Right lobe of liver (tissue), 6 donors: ENCODE measurements around the gene TBKBP1. TPM values are rescaled to one million over a fixed set of nuclear protein-coding genes. Genes with fewer than 3 reads are reported as not detected.

ENCODE experiments used
- ATAC-seq, 4 donors: fragments of 200-7000 bp; cut with Tn5 transposase; one replicate each; pipeline ENCODE4 v1.9.1; 2020; ENCODE audit warnings: mild to moderate bottlenecking in 4 of 4, moderate library complexity in 4 of 4
- DNase-seq, 3 donors: peaks; one replicate each; pipeline ENCODE4 v3.0.0-alpha.2; 2020
- H3K27ac ChIP-seq, 3 donors: fragments of 200-600 bp; one replicate each; pipeline ENCODE4 v1.8.0; 2022
- H3K27me3 ChIP-seq, 2 donors: fragments of 200-600 bp; one replicate each; pipeline ENCODE4 v1.8.0; 2022
- H3K36me3 ChIP-seq, 4 donors: fragments of 200-600 bp; sonication (generic) in 1 of 4; one replicate each; pipeline versions ENCODE4 v1.5.1 to v1.8.0; 2017 to 2022; ENCODE audit warnings: control low read depth in 1 of 4
- H3K4me1 ChIP-seq, 4 donors: fragments of 200-600 bp; sonication (generic) in 1 of 4; one replicate each; pipeline versions ENCODE4 v1.5.1 to v1.8.0; 2017 to 2022; ENCODE audit warnings: control low read depth in 1 of 4
- H3K4me3 ChIP-seq, 3 donors: fragments of 200-600 bp; one replicate each; pipeline ENCODE4 v1.8.0; 2022
- H3K9me3 ChIP-seq, 4 donors: fragments of 200-600 bp; sonication (generic) in 1 of 4; one replicate each; pipeline versions ENCODE4 v1.5.1 to v1.8.0; 2017 to 2022; ENCODE audit warnings: control low read depth in 1 of 4
- POLR2A ChIP-seq: fragments of 450-650 bp; IDR thresholded peaks from one replicate; pipeline ENCODE4 v1.6.1; 2017; ENCODE audit warnings: antibody characterized with exemption, mild to moderate bottlenecking
- WGBS: methylation state at CpG from one replicate; pipeline ENCODE4 v1.1.6; 2018; ENCODE audit warnings: low coverage, low lambda C conversion rate; ENCODE audit not compliant: insufficient coverage; ENCODE audit errors: missing lambda C conversion rate; 5-methylcytosine and 5-hydroxymethylcytosine counted together
- intact Hi-C, 2 donors: fragments of 100-400 bp; cut with DNase I; formaldehyde crosslinking; loops; one replicate each; pipeline versions ENCODE4 v1.11.2 to v1.14.1; 2022
- total RNA-seq, 6 experiments: library from RNA; depleted of rRNA in 2 of 6; stranded (reverse); fragments of >200 nt in 2 of 6; fragmentation: NEBNext Ultra II Directional in 3 of 6; extraction: Animal tissue kit (Norgen Biotek cat#: 25700) in 3 of 6; gene quantifications; one replicate each; pipeline versions ENCODE4 v1.1.0 to v1.2.4, GENCODE V29; 2016 to 2023
- TF ChIP-seq, protein P1 (sequence below), 4 donors: fragments of 200-600 bp in 3 of 4; fragments of 450-650 bp in 1 of 4; IDR thresholded peaks; one replicate each; pipeline versions ENCODE4 v1.5.1 to v1.8.0; 2016 to 2022; ENCODE audit warnings: antibody characterized with exemption in 4 of 4, mild to moderate bottlenecking in 2 of 4
- donor health status: DM: no; HTN: yes; CAD: no.
- donor health status: DM: no; HTN: no; CAD: no.
- donor health status: DM: no; HTN: no; CAD: no.
- donor health status: DM: no; HTN: yes; CAD: no.
- donor health status: DM: no; HTN: yes; CAD: no.

Gene TBKBP1
- total RNA-seq, 6 experiments from 2014 or later: 1.2 to 3.2 (median 2.2) TPM

DNA sequence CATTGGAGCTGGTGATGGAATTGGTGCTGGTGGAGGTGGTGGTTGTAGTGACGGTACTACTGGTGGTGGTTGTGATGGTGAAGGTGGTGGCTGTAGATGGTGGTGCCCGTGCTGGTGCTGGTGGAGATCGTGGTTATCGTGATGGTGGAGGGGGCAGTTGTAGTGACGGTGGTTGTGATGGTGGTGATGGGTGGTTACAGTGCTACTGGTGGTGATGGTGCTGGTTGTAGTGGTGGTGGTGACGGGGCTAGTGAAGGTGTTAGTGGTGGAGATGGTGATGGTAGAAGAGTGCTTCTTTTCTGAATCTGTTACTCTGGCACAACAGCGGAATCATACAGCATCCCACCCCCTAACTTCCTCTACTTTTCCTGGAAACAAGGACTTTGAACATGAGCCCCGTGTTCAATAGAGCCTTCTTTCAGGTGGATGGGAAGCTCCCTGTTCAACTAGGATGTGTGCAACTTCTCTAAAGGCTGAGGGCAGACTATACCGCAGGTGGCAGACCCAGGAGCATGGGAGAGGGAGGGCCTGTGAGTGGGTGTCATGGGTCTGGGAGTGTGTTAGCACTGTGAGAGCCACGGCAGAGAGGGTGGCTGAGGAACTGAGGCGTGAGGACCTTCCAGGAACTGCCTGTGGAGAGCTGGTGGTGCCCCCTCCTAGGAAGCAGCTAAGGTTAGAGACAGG lies 47.3 kb downstream of the TBKBP1 start:
- ATAC-seq (peak in 1 of 4 donors; percentile 9), DNase-seq (no peak)
- 64% methylated on average over 10 of the region's 11 CpGs for WGBS

DNA sequence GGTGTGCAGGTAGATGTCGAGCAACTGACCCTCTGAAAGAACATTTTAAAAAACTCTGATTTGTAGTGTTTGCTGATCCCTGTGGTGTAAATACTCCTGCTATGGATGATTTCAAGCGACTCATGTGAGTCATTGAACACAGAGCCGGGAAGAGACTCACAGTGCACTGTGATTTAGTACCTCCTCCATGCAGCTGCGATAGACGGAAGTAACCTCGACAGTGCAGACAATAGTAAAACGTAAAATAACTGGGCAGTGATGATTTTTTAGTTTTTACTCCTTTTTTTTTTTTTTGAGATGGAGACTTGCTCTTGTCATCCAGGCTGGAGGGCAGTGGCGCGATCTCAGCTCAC lies 47.8 kb downstream of the TBKBP1 start:
- Histone ChIP-seq H3K36me3 (no peaks in the 10 kb centered on the region), H3K4me1 (no peaks in the 10 kb centered on the region), H3K27me3 (no peaks in the 10 kb centered on the region), H3K9me3 (no peaks in the 10 kb centered on the region), H3K4me3 (no peak overlapping the region), H3K27ac (no peak overlapping the region)
- ATAC-seq (no peak), DNase-seq (no peak)
- no peak for TF ChIP-seq POLR2A
- TF ChIP-seq, protein P1, sequence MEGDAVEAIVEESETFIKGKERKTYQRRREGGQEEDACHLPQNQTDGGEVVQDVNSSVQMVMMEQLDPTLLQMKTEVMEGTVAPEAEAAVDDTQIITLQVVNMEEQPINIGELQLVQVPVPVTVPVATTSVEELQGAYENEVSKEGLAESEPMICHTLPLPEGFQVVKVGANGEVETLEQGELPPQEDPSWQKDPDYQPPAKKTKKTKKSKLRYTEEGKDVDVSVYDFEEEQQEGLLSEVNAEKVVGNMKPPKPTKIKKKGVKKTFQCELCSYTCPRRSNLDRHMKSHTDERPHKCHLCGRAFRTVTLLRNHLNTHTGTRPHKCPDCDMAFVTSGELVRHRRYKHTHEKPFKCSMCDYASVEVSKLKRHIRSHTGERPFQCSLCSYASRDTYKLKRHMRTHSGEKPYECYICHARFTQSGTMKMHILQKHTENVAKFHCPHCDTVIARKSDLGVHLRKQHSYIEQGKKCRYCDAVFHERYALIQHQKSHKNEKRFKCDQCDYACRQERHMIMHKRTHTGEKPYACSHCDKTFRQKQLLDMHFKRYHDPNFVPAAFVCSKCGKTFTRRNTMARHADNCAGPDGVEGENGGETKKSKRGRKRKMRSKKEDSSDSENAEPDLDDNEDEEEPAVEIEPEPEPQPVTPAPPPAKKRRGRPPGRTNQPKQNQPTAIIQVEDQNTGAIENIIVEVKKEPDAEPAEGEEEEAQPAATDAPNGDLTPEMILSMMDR (IDR thresholded peaks at IDR 0.05): no peak
- intact Hi-C loops: no loop called here
- 60% methylated on average over 5 of the region's 9 CpGs for WGBS

More for the DNA sequence above, 47.3 kb downstream of the TBKBP1 start:
- no peaks in the 10 kb centered on the region for H3K36me3 ChIP-seq
- H3K4me1 ChIP-seq: no peaks in the 10 kb centered on the region
- H3K9me3 ChIP-seq: no peaks in the 10 kb centered on the region
- H3K27ac ChIP-seq: no peak overlapping the region
- no peak overlapping the region for H3K4me3 ChIP-seq
- TF ChIP-seq, protein P1 (IDR thresholded peaks at IDR 0.05): no peak
- no peak for TF ChIP-seq POLR2A
- no peaks in the 10 kb centered on the region for H3K27me3 ChIP-seq
- intact Hi-C loops: no loop called here

DNA sequence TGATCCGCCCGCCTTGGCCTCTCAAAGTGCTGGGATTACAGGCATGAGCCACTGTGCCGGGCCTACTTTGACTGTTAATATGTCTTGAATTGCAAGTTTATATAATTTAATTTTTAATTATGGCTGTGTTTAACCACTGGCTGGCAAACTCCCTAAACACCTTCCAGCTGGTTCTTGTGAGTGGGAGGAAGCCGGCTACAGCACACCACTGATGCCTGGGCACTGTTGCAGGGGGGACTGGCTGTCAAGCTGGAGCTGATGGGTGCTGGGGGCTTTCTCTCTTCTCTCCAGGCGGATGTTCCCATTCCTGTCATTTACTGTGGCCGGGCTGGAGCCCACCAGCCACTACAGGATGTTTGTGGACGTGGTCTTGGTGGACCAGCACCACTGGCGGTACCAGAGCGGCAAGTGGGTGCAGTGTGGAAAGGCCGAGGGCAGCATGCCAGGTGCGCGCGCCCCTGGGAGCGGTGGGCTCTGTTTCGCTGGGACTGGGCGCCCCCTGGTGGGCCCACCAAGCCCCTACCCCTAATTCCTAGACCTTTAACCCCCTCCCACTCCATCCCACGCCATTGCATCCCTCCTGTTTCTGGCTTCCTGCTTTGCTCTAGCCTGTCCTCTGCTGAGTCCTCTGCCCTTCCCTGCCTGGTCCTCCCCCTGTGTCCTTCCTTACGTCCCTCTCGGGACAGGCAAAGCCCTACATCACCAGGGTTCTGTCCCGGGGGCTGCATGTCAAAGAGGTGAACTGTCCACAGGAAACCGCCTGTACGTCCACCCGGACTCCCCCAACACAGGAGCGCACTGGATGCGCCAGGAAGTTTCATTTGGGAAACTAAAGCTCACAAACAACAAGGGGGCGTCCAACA lies 48.6 kb downstream of the TBKBP1 start:
- Histone ChIP-seq H3K4me3 (no peak overlapping the region), H3K9me3 (no peaks in the 10 kb centered on the region), H3K27me3 (no peaks in the 10 kb centered on the region), H3K4me1 (no peaks in the 10 kb centered on the region), H3K27ac (no peak overlapping the region), H3K36me3 (no peaks in the 10 kb centered on the region)
- WGBS: 39% methylated on average over 12 of the region's 26 CpGs
- intact Hi-C loops: no loop called here
- no peak for TF ChIP-seq POLR2A
- TF ChIP-seq, protein P1 (IDR thresholded peaks at IDR 0.05): peak in 2 of 4 donors; percentile 5 to 25
- no peak for DNase-seq
- peak in 1 of 4 donors; percentile 11 for ATAC-seq

DNA sequence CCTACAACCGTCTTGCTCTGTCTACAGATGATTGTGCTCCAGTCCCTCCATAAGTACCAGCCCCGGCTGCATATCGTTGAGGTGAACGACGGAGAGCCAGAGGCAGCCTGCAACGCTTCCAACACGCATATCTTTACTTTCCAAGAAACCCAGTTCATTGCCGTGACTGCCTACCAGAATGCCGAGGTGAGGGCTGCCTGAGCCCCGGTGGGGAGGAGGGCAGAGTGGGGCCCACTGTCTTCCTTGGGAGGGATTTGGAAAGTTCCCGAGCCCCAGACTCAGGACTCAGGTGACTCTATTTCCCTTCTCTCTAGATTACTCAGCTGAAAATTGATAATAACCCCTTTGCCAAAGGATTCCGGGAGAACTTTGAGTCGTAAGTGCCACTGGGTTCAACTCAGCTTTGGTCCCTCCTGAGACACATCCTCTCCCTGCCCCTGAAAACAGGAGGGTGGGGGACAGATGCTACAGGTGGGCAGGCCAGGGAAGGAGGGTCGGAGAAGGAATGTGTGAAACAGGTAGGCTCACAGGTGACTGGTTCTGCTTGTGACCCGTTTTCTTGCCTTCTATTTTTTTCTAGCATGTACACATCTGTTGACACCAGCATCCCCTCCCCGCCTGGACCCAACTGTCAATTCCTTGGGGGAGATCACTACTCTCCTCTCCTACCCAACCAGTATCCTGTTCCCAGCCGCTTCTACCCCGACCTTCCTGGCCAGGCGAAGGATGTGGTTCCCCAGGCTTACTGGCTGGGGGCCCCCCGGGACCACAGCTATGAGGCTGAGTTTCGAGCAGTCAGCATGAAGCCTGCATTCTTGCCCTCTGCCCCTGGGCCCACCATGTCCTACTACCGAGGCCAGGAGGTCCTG lies 50.4 kb downstream of the TBKBP1 start:
- Histone ChIP-seq H3K4me3 (no peak overlapping the region), H3K4me1 (no peaks in the 10 kb centered on the region), H3K9me3 (no peaks in the 10 kb centered on the region), H3K27ac (no peak overlapping the region), H3K36me3 (no peaks in the 10 kb centered on the region), H3K27me3 (no peaks in the 10 kb centered on the region)
- no peak for DNase-seq
- ATAC-seq: peak in 1 of 4 donors; percentile 24
- WGBS: 39% methylated on average over 9 of the region's 22 CpGs
- TF ChIP-seq, protein P1 (IDR thresholded peaks at IDR 0.05): no peak
- no peak for TF ChIP-seq POLR2A
- intact Hi-C loops: no loop called here
